Activated T-cell treated with anti-CD3 and anti-CD28 coated beads for 48 hours (primary cell): ENCODE results near the gene ANKRD36.
"Not testable (repeated sequence)": the region's sequence is repeated elsewhere in the genome, so short reads cannot be mapped to it uniquely, and the experiment has no call there.

Experiments
- DNase-seq: peaks from one replicate; pipeline ENCODE4 v3.0.0-alpha.2; 2020; ENCODE audit warnings: low read depth

The ANKRD36 gene

DNA sequence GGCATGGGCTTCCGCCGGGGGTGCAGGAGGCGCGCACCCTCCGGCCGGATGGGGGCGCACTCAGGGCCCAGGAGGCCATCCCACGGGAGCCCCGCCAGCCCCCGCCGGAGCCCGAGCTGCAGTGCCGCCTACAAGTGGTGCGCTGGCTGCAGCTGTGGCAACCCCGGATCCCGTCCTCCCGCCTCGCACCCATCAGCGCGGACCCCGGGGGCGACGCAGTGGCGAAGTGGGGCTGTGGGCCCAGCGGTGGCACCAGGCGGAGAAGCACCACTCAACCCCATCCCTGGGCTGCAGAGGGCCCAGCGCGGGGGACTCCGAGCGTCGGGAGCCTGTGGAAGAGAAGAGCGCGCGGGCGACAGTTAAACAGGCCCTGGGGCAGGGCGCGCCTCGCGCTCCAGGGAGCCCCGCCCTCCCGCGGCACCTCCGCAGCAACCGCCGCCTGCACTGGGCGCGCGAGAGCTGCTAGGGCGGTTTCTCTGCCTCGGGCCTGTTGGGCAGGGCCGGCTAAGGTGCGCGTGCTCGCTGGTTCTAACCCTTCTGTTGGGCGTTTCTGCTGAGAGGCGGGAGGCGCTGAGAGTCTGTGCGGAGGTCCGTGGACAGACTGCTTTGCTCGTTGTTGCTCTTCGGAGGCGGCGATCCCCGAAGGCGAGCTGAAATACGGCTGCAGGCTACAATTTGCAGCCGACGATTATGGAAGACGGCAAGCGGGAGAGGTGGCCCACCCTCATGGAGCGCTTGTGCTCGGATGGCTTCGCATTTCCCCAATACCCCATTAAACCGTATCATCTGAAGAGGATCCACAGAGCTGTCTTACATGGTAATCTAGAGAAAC is at the start of gene ANKRD36:
Gene ANKRD36 (plus strand): TSS at position 104 of the 832 bp plus-strand sequence. CDS start 587 bp downstream, at position 691.
- peak; percentile 88 for DNase-seq

DNA sequence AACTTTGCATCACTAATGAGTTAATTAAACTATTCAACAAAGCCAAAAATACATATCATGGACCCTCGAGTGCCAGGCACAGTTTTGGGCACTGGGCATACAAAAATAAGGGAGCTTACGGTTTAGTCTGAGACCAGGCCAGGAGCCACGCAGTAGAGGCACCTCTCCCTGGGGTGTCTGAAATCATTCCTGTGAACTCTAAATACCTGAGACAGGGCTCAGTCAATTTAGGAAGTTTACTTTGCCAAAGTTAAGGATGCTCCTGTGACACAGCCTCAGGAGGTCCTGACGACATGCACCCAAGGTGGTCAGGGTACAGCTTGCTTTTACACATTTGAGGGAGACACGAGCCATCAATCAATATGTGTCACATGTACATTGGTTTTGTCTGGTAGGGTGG is 46.9 kb upstream of the ANKRD36 start:
- DNase-seq = not testable (repeated sequence)

DNA sequence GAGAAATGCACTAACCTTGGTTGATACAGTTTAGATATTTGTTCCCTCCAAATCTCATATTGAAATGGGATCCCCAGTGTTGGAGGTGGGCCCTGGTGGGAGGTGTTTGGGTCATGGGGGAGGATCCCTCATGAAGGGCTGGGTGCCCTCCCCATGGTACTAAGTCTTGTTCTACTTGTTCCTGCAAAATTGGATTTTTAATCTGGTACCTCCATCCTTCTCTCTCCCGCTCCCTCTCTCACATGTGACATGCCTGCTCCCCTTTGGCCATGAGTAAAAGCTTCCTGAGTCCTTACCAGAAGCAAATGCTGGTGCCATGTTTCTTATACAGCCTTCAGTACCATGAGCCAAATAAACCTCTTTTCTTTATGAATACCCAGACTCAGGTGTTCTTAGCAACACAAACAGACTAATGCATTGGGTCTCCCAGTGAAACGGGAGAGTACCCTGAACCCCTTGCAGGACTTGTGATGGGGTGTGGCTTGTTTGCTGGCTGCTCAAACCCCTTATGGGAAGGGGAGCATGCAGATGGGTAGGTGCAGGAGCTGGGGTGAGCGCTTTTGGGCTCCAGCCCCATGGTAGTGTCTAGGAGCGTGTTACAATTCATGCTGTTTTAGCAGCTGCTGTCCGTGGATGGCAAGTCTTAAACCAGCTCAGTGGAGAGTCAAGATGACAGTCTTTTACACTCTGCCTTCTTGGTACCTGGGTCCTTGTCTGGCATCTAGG is 45.5 kb upstream of the ANKRD36 start:
- DNase-seq = no peak

DNA sequence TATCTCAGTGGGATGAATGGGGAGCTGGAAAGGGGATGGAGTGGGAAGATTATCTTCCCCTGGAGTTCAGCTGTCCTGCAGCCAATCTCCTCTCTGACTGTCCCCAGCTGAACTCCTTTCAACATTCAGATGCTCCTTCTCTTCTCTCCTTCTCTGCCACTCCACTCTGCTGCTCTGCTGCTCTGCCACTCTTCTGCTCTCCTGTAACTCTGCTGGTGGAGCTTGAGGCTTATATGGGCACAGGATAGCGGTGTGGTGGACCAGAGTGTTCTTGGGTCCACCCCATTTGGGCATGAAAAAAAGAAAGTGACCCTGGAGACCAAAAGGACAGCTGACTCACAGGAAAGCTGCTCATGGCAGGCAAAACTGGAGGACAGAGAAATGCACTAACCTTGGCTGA is 44.9 kb upstream of the ANKRD36 start:
- DNase-seq = no peak

DNA sequence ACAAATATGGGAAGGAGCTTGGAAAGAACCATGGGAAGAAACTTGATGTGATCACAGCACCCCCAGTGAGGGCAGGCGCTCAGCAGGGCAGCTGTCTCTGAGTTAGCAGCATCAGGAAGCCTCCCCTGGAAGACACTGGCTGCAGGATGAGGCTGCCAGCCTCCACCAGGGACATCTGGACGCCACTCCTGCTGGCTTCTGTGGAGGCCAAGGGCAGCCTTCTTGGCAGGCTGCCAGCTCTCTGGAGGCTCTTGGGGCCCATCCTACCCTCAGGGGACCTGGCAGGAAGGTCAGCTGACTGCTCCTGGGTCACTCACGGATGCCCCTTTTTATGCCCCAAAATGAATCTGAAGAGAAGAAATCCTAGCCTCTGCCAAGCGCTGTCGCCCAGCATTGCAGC is 44.2 kb upstream of the ANKRD36 start:
- not testable (repeated sequence) for DNase-seq

DNA sequence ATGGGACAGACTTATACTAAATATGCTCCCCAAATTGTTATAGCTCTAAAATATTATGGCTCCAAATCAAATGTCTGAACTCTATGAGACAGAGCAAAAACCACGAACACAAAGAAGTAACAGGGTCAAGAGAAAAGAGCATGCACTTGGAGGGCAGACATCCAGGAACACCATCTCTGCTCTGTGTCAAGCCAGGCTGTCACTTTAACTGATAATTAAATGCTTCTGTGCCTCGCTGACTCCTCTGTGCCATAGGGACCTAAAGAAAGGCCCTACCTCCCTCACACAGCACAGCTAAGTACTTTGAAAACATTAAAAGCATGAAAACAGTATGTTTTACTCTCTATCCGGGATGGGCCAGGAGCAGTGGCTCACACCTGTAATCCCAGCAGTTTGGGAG is 42.0 kb upstream of the ANKRD36 start:
- DNase-seq = not testable (repeated sequence)

DNA sequence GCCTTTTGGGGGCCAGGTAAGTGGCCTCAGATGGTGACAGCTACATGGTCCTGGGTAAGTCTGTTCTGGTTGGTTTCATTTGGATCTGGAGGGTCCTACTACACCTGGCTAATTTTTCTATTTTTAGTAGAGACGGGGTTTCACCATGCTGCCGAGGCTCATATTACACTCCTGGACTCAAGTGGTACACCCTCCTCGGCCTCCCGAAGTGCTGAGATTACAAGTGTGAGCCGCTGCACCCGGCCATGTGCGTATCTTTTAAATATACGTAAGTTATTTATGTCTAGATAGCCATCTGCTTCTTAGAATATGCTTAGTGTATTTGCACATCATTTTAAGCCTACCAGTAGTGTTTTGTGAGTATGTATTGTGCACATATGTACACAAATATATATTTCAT is 35.7 kb upstream of the ANKRD36 start:
- DNase-seq = not testable (repeated sequence)

DNA sequence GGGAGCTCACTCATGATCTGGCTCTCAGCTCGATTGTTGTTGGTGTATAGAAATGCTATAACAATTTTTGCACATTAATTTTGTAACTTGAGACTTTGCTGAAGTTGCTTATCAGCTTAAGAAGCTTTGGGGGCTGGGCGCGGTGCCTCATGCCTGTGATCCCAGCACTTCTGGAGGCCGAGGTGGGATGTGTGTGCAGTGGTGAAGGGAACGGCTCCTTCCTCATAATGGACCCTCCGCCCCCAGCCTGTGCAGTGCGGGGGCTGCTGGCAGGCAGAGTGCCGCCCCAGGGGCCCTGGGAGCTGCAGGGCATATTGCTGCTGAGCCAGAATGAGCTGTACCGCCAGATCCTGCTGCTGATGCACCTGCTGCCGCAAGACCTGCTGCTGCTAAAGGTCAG is 32.1 kb upstream of the ANKRD36 start:
- DNase-seq = not testable (repeated sequence)

DNA sequence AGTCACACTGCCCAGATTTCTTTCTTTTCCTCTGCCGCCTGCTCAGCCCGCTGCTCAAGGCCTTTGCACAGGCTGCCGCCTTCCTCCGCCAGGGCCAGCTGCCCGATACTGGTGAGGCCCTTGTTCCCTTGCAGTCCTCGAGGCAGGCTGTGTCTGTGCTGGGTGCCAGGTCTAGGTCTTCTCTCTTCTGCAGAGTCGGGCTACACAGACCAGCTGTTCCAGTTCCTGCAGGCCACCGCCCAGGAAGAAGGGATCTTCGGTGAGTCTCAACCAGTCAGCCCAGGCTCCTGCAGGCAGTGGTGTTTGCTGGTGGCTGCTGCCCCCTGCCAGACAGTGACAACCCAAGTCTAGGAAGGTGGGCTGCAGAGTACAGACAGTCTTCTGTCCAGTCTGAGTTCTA is 30.7 kb upstream of the ANKRD36 start:
- not testable (repeated sequence) for DNase-seq

DNA sequence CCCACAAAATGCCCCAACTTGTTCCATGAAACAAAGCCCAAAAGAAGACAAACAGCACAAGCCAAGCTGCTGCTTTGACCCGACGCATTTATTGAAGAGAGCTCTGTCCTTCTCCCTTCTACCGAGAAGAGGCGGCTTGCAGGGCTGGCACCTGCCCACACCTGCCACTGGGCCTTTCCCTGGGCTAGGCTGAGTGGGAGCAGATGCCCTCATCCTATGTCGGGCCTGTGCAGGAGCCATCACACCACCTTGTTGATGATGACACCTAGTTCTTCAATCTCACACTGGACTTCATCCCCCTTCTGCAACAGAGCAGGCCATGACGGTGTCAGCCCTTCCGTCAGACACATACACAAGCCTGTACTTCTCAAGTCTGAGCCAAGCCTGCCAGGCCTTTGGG is 29.4 kb upstream of the ANKRD36 start:
- not testable (repeated sequence) for DNase-seq

DNA sequence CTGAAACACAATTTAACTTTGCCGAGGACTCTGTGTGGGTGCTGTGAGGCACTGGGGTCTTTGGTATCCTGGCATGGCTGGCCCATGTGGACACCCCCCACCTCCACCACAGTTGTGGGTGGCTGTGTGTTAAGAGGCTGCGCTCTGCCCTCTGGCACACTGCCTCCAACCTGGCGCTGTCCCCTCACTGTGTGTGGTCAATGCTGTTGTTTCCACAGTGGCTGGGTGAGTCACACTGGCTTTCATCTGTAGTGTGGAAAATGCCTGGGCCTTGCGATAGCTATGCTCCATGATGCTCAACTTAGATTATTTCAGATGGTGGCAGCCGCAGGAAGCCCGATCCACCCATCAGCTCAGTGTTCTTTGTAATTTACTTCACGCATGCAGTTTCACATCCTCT is 27.9 kb upstream of the ANKRD36 start:
- not testable (repeated sequence) for DNase-seq

DNA sequence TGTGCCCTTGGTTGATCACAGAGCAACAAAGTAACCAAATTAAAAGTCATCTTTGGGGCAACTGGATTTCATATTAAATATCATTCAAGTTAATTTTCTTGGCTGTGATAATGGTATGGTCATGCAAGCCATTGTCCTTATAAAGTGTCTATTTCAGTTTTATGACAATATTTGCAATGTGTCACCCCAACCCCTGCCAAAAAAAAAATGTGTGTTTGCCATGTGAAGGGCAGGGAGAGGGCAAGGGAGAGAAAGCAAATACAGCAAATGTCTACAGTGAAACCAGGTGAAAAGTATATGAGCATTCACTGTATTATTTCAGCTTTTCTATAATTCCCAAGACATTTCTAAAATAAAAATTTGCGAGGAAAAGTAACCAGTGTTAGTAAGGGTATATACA is 24.2 kb upstream of the ANKRD36 start:
- not testable (repeated sequence) for DNase-seq

DNA sequence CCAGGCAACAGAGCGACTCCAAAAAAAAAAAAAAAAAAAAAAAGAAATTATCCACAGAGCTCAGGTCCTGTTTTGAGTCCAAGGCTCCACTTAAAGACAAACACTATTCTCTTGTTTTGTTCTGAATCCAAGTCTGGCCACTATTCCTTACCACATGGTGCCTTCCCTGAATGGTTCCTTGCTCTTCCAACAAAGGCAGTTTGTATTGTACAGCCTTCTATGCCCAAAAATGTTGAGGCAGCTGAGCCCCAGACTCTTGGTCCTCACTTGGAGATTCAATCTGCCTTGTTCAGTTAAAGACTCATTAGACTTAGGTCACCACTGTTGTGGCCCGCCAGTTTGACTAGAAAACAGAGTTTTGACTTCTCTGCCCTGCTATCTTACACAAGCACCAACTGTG is 20.0 kb upstream of the ANKRD36 start:
- not testable (repeated sequence) for DNase-seq

DNA sequence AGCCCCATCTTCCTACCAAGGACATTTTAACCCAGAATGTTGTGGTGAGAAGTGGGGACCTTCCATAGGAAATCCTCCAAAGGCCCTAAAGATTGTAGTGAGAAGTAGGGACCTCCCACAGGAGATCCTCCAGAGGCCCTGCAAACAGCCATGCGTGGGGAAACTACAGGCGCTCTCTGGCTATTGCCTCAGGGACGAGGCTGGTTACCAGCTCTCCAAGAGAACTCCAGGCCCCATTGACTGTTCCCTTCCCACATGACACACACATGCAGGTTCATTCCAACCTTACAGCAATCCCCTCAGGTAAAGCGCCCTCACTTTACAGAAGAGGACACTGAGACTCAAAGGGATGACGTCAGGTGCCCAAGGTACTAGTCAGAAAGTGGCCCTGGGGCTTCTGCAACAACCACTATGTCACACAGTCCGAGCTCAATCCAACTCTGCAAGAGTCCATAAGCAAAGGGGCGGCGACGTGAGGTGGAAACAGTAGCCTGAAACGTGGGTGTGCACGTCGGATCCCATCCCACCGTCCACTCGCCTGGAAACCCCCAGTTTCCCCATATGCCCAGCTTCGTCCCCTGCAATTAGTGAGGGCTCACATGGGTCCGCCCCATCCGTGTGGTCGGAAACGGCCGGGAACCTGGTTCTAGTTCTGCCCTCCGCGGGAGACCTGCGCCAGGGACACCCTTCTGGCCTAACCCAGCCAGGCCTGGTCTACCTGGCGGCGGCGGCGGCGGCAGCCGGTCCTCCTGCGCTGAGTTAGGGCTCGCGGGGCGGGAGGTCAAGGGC is 18.8 kb upstream of the ANKRD36 start:
- not testable (repeated sequence) for DNase-seq

DNA sequence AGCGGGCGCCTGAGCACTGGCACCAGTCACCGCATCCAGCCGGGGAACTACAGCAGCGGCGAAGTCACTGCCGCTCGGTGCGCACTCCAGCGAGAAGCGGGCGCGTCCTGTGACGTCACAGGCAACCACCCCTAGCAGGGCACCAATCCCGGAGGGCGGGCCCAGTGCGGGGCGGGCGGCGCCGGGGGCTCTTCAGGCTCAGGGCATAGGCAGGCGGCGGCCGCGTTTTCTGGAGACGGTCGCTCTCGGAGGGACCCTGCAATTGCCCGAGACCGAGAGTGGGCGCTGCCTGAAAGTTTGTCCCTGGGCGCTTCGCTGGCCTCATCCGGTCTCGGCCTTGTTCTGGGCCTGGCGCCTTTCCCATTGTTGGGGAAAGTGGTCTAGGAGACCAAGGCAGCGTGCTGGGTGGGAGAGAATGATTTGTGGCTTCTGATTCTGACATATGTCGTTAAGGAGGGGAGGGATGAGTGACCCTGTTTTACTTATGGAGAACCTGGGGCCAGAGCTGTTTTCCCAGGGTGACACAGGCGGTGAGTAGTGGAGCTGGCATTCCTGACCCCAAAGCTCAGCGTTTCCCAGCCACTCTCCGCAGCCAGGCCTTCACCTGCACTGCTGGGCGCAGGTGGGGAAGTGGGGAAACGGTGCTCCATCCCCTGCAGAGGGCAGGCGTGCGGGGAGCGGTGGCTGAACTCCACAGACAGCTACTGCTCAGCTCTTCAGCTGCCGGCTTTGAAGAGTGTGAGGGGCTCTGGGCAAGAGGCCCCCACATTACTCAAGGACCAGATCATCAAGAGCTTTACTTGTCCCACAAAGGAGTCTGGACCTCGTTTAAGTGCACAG is 18.0 kb upstream of the ANKRD36 start, which contains the start of gene FAHD2B:
Gene FAHD2B (minus strand): TSS at position 111 of the 840 bp plus-strand sequence. CDS start 3,176 bp downstream, outside the sequence.
- peak; percentile 78 for DNase-seq

DNA sequence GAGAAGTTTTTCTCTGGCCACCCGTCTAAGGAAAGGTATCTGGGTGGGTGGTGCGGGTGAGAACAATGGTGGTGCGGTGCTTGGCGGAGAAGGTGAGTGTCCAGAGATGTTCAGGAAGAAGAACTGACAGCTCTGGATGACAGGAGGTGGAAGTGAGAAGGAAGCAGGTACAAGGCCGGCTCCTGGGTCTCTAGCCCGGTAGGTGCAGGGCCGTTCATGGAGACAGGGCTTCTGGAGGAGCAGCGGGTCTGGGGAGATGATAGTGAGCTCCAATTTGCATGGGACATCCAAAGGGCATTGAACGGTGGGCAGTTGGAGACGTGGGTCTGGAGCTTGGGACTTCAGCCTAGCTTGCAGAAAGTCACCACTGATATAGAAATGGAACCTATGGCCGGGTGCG is 17.3 kb upstream of the ANKRD36 start:
- no peak for DNase-seq

DNA sequence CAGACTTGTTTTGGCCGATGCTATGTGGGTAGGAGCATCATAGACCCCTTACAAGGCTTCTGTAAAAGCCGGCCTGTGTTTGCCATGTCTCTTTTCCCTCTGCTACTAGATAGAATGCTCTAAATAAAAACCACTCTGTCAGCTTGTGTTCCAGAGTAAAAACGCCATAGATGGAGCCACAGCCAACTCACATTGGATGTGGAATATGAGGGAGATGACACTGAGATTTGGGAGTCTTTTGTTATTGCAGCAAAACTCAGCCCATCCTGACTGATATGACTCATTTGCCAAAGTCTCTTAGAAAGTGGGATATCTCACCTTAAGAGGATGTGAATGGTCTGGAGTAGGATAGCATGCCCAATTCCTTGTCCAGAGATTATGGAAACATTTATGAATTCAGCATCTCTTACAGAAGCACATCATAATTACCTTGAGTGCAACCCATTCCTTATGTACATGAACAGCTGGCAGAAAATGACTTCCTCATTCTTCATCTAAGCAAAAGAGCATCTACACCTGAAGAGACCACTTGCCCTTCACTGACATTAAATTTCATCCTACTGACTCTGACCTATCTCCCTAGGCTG is 14.1 kb upstream of the ANKRD36 start:
- not testable (repeated sequence) for DNase-seq

DNA sequence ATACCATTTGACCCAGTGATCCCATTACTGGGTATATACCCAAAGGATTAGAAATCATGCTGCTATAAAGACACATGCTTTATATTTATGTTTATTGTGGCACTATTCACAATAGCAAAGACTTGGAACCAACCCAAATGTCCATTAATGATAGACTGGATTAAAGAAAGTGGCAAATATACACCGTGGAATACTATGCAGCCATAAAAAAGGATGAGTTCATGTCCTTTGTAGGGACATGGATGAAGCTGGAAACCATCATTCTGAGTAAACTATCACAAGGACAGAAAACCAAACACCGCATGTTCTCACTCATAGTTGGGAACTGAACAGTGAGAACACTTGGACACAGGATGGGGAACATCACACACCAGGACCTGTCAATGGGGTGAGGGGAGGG is 6.1 kb upstream of the ANKRD36 start:
- not testable (repeated sequence) for DNase-seq

DNA sequence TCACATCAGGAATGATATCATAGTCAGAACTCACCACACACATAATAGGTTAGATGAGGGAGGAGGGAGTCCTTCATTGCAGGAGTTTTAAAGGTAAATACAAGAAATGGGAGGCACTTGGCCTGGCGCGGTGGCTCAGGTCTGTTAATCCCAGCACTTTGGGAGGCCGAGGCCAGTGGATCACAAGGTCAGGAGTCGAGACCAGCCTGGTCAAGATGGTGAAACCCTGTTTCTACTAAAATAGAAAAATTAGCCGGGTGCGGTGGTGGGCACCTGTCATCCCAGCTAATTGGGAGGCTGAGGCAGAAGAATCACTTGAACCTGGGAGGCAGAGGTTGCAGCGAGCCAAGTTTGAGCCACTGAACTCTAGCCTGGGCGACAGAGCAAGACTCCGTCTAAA is 1.7 kb upstream of the ANKRD36 start:
- not testable (repeated sequence) for DNase-seq

DNA sequence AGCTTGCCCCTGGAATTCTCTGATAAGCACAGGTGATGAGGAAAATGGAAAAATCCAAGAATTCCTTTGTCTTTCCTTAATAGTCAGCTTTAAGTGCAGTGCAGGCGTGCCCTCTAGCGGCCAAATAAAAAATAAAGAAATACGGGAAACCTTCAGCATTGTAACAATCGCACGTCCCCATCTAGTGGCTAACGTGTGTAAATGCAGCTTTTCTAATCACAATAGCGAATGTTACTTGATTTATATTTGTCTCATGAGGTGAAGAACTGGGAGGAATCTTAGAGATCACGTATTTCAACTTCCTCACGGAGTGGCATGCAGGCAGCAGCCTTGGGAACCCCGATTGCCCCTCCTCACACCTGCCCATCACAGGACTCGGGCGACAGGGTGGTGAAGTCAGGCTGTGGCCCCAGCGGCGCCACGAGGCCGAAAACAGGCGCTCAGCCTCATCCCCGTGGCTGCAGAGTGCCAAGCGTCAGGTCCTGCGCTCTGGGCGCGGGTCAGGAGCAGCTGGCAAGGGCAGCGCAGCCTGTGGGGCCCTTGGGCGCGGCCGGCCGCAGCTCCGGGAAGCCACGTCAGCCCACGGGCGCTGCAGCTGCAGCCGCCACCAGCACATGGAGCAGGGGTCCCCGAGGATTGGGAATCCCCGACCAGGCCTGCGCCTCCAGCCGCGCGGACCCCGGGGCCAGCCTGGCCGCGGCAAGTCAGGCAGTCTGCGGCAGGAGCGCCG is 468 bp upstream of the ANKRD36 start:
- peak; percentile 35 for DNase-seq
